Liver (tissue), 9 donors: ENCODE measurements around the gene OSBPL1A. TPM values are rescaled to one million over a fixed set of nuclear protein-coding genes. Genes with fewer than 3 reads are reported as not detected.

Experiments used
- DNase-seq: peaks from one replicate; pipeline ENCODE4 v3.0.0-alpha.2; 2017; ENCODE audit warnings: low spot score
- H3K27ac ChIP-seq, 2 donors: one replicate each; pipeline ENCODE4 v1.7.0; 2013; ENCODE audit warnings: inconsistent platforms in 2 of 2, low read length in 2 of 2, control low read depth in 1 of 2, low read depth in 1 of 2, mild to moderate bottlenecking in 1 of 2
- H3K27me3 ChIP-seq, 4 donors: one replicate each; pipeline versions ENCODE4 v1.6.1 to v1.7.0; 2013; ENCODE audit warnings: low read length in 3 of 4, inconsistent platforms in 1 of 4, mild to moderate bottlenecking in 1 of 4, moderate library complexity in 1 of 4; ENCODE audit not compliant: control insufficient read depth in 4 of 4, insufficient read depth in 4 of 4
- H3K36me3 ChIP-seq, 4 donors: one replicate each; pipeline versions ENCODE4 v1.6.1 to v1.7.0; 2013; ENCODE audit warnings: low read length in 3 of 4, mild to moderate bottlenecking in 3 of 4, low read depth in 1 of 4, moderate library complexity in 1 of 4; ENCODE audit not compliant: control insufficient read depth in 4 of 4, insufficient read depth in 3 of 4
- H3K4me1 ChIP-seq, 4 donors: one replicate each; pipeline versions ENCODE4 v1.6.1 to v1.7.0; 2013; ENCODE audit warnings: low read length in 3 of 4, mild to moderate bottlenecking in 3 of 4, moderate library complexity in 1 of 4; ENCODE audit not compliant: control insufficient read depth in 4 of 4, insufficient read depth in 4 of 4
- H3K4me3 ChIP-seq, 3 donors: one replicate each; pipeline versions ENCODE4 v1.6.1 to v1.7.0; 2013; ENCODE audit warnings: low read length in 3 of 3, control low read depth in 1 of 3, low read depth in 1 of 3, mild to moderate bottlenecking in 1 of 3
- H3K9ac ChIP-seq, 2 donors: one replicate each; pipeline ENCODE4 v1.7.0; 2013; ENCODE audit warnings: low read length in 2 of 2, mild to moderate bottlenecking in 2 of 2, moderate library complexity in 2 of 2, control low read depth in 1 of 2, low read depth in 1 of 2
- H3K9me3 ChIP-seq, 4 donors: one replicate each; pipeline versions ENCODE4 v1.6.1 to v1.7.0; 2013; ENCODE audit warnings: low read length in 3 of 4; ENCODE audit not compliant: control insufficient read depth in 4 of 4
- CTCF ChIP-seq: fragments of 150-350 bp; IDR thresholded peaks from 2 replicates; pipeline ENCODE4 v1.5.1; 2017; ENCODE audit warnings: improper control_type of control experiment, low read depth, low read length; ENCODE audit not compliant: missing input control
- EGR1 ChIP-seq, 2 donors: IDR thresholded peaks; 2 replicates each; pipeline ENCODE4 v1.6.1; 2016 to 2018; ENCODE audit warnings: antibody characterized with exemption in 2 of 2, low read depth in 2 of 2
- FOXA1 ChIP-seq: IDR thresholded peaks from 2 replicates; pipeline ENCODE4 v1.6.1; 2016; ENCODE audit warnings: antibody characterized with exemption
- FOXA2 ChIP-seq: IDR thresholded peaks from 2 replicates; pipeline ENCODE4 v1.6.1; 2016; ENCODE audit warnings: antibody characterized with exemption
- GABPA ChIP-seq, 2 donors: IDR thresholded peaks in 1 of 2; conservative IDR thresholded peaks in 1 of 2; 2 replicates each; pipeline ENCODE4 v1.6.1; 2016; ENCODE audit warnings: antibody characterized with exemption in 2 of 2, mild to moderate bottlenecking in 1 of 2, moderate library complexity in 1 of 2
- HNF4A ChIP-seq, 2 donors: conservative IDR thresholded peaks; 2 replicates each; pipeline ENCODE4 v1.6.1; 2016; ENCODE audit warnings: antibody characterized with exemption in 2 of 2, mild to moderate bottlenecking in 2 of 2
- HNF4G ChIP-seq: IDR thresholded peaks from 2 replicates; pipeline ENCODE4 v1.6.1; 2016; ENCODE audit warnings: antibody characterized with exemption
- MAX ChIP-seq: IDR thresholded peaks from 2 replicates; pipeline ENCODE4 v1.6.1; 2016; ENCODE audit warnings: antibody characterized with exemption
- NR2F2 ChIP-seq: IDR thresholded peaks from 2 replicates; pipeline ENCODE4 v1.6.1; 2016; ENCODE audit warnings: antibody characterized with exemption
- RAD21 ChIP-seq, 2 donors: IDR thresholded peaks; 2 replicates each; pipeline ENCODE4 v1.6.1; 2016; ENCODE audit warnings: antibody characterized with exemption in 2 of 2, mild to moderate bottlenecking in 2 of 2
- REST ChIP-seq: IDR thresholded peaks from 2 replicates; pipeline ENCODE4 v1.6.1; 2016; ENCODE audit warnings: antibody characterized with exemption, mild to moderate bottlenecking
- RXRA ChIP-seq, 2 donors: IDR thresholded peaks; 2 replicates each; pipeline ENCODE4 v1.6.1; 2017 to 2018; ENCODE audit warnings: antibody characterized with exemption in 2 of 2, mild to moderate bottlenecking in 1 of 2
- SP1 ChIP-seq: IDR thresholded peaks from 2 replicates; pipeline ENCODE4 v1.6.1; 2018; ENCODE audit warnings: antibody characterized with exemption, mild to moderate bottlenecking
- YY1 ChIP-seq: IDR thresholded peaks from 2 replicates; pipeline ENCODE4 v1.6.1; 2016; ENCODE audit warnings: antibody characterized with exemption, mild to moderate bottlenecking
- WGBS: extraction: QIAGEN DNeasy Blood & Tissue Kit; methylation state at CpG from one replicate; pipeline ENCODE4 v1.1.7; 2013; 5-methylcytosine and 5-hydroxymethylcytosine counted together
- polyA plus RNA-seq, 2 donors: library from polyadenylated mRNA; stranded (reverse) in 1 of 2; unstranded in 1 of 2; fragments of 200-250 nt in 1 of 2; fragments of >200 nt in 1 of 2; fragmentation: Nextera tagmentation in 1 of 2; extraction: Ambion mirVana in 1 of 2; gene quantifications; one replicate each; pipeline versions ENCODE4 v1.2.1 to v1.2.3, GENCODE V29; 2013 to 2015
- total RNA-seq, 2 donors: library from RNA; depleted of rRNA; stranded (reverse); fragments of >200 nt; gene quantifications; one replicate each; pipeline ENCODE4 v1.2.3, GENCODE V29; 2014
- TF ChIP-seq, protein P1 (sequence below): IDR thresholded peaks from 2 replicates; pipeline ENCODE4 v1.6.1; 2016; ENCODE audit warnings: antibody characterized with exemption
- TF ChIP-seq, protein P2 (sequence below): IDR thresholded peaks from 2 replicates; pipeline ENCODE4 v1.6.1; 2016; ENCODE audit warnings: antibody characterized with exemption
- donor health status: healthy.
- donor health status: healthy.
- donor health status: healthy.
- donor health status: healthy.
- donor health status: healthy.

OSBPL1A gene
- total and polyA plus RNA-seq, 4 donors = 5.4 to 12.6 (median 8.9) TPM

DNA sequence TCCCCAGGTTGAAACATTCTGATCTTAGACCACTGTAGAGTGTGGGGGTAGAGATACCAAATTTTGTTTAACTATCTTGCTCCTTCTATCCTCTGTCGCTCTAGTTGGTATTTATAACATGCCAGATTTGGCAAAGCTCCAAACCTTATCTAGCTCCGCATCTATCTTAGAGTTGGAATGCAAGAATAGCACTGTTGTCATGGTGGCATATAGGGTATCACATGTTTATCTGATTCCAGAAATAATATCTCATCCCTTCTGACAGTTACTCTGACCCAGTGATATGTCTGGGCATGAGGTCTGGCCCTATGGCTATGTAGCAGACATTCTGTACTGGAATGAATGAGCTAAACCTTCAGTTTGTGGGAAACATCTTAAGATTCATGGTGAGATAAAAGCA is 207.0 kb downstream of the OSBPL1A start:
- no peaks in the 10 kb centered on the region for H3K27me3 ChIP-seq
- H3K36me3 ChIP-seq = no peaks in the 10 kb centered on the region
- H3K9me3 ChIP-seq = no peaks in the 10 kb centered on the region
- no peak overlapping the region for H3K4me3 ChIP-seq
- WGBS = 90% methylated on average over 2 of the region's 2 CpGs
- peaks cover 5 to 27% (median 13%) of the 10 kb centered on the region in 4 donors for H3K4me1 ChIP-seq
- no peak for DNase-seq
- no peak overlapping the region for H3K9ac ChIP-seq
- no peak overlapping the region for H3K27ac ChIP-seq
- TF ChIP-seq RAD21 (IDR thresholded peaks at IDR 0.05) = no peak
- TF ChIP-seq CTCF = no peak
- no peak for TF ChIP-seq SP1
- TF ChIP-seq FOXA1 = no peak
- TF ChIP-seq HNF4G = no peak
- no peak for TF ChIP-seq FOXA2
- no peak for TF ChIP-seq GABPA (IDR thresholded peaks at IDR 0.05 in 1 of 2, conservative IDR thresholded peaks at IDR 0.05 in 1 of 2)
- no peak for TF ChIP-seq MAX
- TF ChIP-seq RXRA (IDR thresholded peaks at IDR 0.05) = no peak
- TF ChIP-seq, protein P1, sequence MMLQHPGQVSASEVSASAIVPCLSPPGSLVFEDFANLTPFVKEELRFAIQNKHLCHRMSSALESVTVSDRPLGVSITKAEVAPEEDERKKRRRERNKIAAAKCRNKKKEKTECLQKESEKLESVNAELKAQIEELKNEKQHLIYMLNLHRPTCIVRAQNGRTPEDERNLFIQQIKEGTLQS = no peak
- TF ChIP-seq, protein P2, sequence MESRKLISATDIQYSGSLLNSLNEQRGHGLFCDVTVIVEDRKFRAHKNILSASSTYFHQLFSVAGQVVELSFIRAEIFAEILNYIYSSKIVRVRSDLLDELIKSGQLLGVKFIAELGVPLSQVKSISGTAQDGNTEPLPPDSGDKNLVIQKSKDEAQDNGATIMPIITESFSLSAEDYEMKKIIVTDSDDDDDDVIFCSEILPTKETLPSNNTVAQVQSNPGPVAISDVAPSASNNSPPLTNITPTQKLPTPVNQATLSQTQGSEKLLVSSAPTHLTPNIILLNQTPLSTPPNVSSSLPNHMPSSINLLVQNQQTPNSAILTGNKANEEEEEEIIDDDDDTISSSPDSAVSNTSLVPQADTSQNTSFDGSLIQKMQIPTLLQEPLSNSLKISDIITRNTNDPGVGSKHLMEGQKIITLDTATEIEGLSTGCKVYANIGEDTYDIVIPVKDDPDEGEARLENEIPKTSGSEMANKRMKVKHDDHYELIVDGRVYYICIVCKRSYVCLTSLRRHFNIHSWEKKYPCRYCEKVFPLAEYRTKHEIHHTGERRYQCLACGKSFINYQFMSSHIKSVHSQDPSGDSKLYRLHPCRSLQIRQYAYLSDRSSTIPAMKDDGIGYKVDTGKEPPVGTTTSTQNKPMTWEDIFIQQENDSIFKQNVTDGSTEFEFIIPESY = no peak
- no peak for TF ChIP-seq NR2F2
- TF ChIP-seq REST = no peak
- no peak for TF ChIP-seq HNF4A (conservative IDR thresholded peaks at IDR 0.05)
- TF ChIP-seq EGR1 (IDR thresholded peaks at IDR 0.05; ENCODE audit: low read depth in 2 of 2) = no peak
- TF ChIP-seq YY1 = no peak
